Activated CD4-positive, alpha-beta T cell treated with anti-CD3 and anti-CD28 coated beads for 24 hours (primary cell): Measurements from ENCODE around the gene TRIM74.
"Not testable (repeated sequence)": the region's sequence is repeated elsewhere in the genome, so short reads cannot be mapped to it uniquely, and the experiment has no call there.

ENCODE experiments used
- DNase-seq, 2 donors: peaks; one replicate each; pipeline ENCODE4 v3.0.0-alpha.2; 2020; ENCODE audit warnings: low read depth in 2 of 2

Gene TRIM74

DNA sequence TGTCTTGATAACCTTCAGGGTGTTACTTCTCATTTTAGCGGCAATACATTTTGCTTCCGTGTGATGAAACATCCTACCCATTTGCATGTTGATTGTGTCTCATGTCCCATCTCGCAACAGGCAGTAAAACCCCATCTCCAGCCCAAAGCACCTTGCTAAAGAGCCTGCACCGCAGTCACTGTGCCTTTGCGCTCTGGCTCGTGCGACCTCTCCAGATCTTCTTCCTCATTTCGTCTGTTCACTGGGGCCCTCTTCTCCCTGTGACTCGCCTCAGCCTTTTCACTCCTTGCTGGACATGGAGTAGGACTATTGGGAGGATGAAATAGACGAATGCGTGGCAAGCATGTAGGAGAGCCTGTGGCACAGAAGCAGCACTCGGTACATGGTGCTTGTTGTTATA is 57.9 kb downstream of the TRIM74 start:
- not testable (repeated sequence) for DNase-seq
